H1 (cell line): Measurements from ENCODE around the gene CHD9. TPM values are rescaled to one million over a fixed set of nuclear protein-coding genes. Genes with fewer than 3 reads are reported as not detected.

ENCODE experiments used
- CTCF ChIA-PET: fragments of 300-600 bp; sonication (Branson Sonifier 250); formaldehyde crosslinking; loops from one replicate; lab custom pipeline; 2021; ENCODE audit not compliant: partially characterized antibody; lab: Charles Lee
- POLR2A ChIA-PET: fragments of 300-600 bp; sonication (Branson Sonifier 250); formaldehyde crosslinking; loops from one replicate; lab custom pipeline; 2021; ENCODE audit warnings: inconsistent platforms; ENCODE audit not compliant: partially characterized antibody; lab: Charles Lee
- DNase-seq, 2 experiments: peaks; one replicate each; pipeline versions ENCODE4 v3.0.0 to v3.0.0-alpha.2; 2010 to 2022; ENCODE audit warnings: low spot score in 2 of 2, low read depth in 1 of 2, mixed read lengths in 1 of 2
- FAIRE-seq: peaks from 2 replicates; lab custom pipeline; 2011; peaks lifted over from hg19 to GRCh38; lab: Jason Lieb, UNC
- H2AFZ ChIP-seq: 2 replicates; pipeline ENCODE4 v1.8.1; 2012; ENCODE audit warnings: low read length, inconsistent platforms
- H2AK5ac ChIP-seq: 2 replicates; pipeline ENCODE4 v1.6.1; 2013; ENCODE audit warnings: low read depth, low read length
- H2BK120ac ChIP-seq: replicated peaks from 2 replicates; pipeline ENCODE3; 2013; ENCODE audit warnings: low read depth, low read length, inconsistent platforms
- H2BK12ac ChIP-seq: 2 replicates; pipeline ENCODE4 v1.6.1; 2013; ENCODE audit warnings: low read depth, low read length
- H2BK15ac ChIP-seq: 2 replicates; pipeline ENCODE4 v1.6.1; 2013; ENCODE audit warnings: low read length
- H2BK20ac ChIP-seq: 2 replicates; pipeline ENCODE4 v1.6.1; 2013; ENCODE audit warnings: low read length
- H2BK5ac ChIP-seq: 2 replicates; pipeline ENCODE4 v1.6.1; 2013; ENCODE audit warnings: low read depth, low read length
- H3K14ac ChIP-seq: 2 replicates; pipeline ENCODE4 v1.6.1; 2013; ENCODE audit warnings: inconsistent platforms; ENCODE audit not compliant: insufficient read length
- H3K18ac ChIP-seq: 2 replicates; pipeline ENCODE4 v1.6.1; 2013; ENCODE audit warnings: low read length; ENCODE audit errors: extremely low read depth
- H3K23ac ChIP-seq: 2 replicates; pipeline ENCODE4 v1.6.1; 2013; ENCODE audit warnings: inconsistent platforms; ENCODE audit not compliant: insufficient read length
- H3K23me2 ChIP-seq: 2 replicates; pipeline ENCODE4 v1.6.1; 2013; ENCODE audit warnings: low read depth, low read length
- H3K27ac ChIP-seq: 2 replicates; pipeline ENCODE4 v1.6.1; 2011; ENCODE audit warnings: low read depth, low read length, inconsistent platforms
- H3K27me3 ChIP-seq, 4 experiments: replicated peaks in 1 of 4; 1 replicate in 1 of 4; 2 replicates in 3 of 4; pipeline versions ENCODE4 v1.6.1 to v1.8.1; 2011 to 2013; ENCODE audit warnings: low read length in 3 of 4, mild to moderate bottlenecking in 3 of 4, inconsistent platforms in 2 of 4, mixed read lengths in 2 of 4, moderate library complexity in 1 of 4; ENCODE audit not compliant: control insufficient read depth in 3 of 4, insufficient read depth in 3 of 4; ENCODE audit errors: extremely low read depth in 1 of 4
- H3K36me3 ChIP-seq, 4 experiments: 2 replicates each; pipeline versions ENCODE4 v1.6.1 to v1.8.1; 2011 to 2013; ENCODE audit warnings: mild to moderate bottlenecking in 4 of 4, low read length in 3 of 4, moderate library complexity in 2 of 4, control low read depth in 1 of 4, inconsistent platforms in 1 of 4; ENCODE audit not compliant: insufficient read depth in 4 of 4, control insufficient read depth in 2 of 4
- H3K4ac ChIP-seq: replicated peaks from 2 replicates; pipeline ENCODE3; 2013; ENCODE audit warnings: low read length, low read depth, mixed read lengths, inconsistent platforms; ENCODE audit not compliant: insufficient read length
- H3K4me1 ChIP-seq, 4 experiments: replicated peaks in 1 of 4; 1 replicate in 1 of 4; 2 replicates in 3 of 4; pipeline versions ENCODE4 v1.6.1 to v1.8.1; 2011 to 2013; ENCODE audit warnings: low read length in 3 of 4, inconsistent platforms in 2 of 4, mixed read lengths in 1 of 4; ENCODE audit not compliant: insufficient read depth in 4 of 4, control insufficient read depth in 3 of 4
- H3K4me2 ChIP-seq, 2 experiments: 2 replicates each; pipeline versions ENCODE4 v1.6.1 to v1.8.1; 2011 to 2013; ENCODE audit warnings: low read depth in 2 of 2, low read length in 2 of 2, control low read depth in 1 of 2, inconsistent platforms in 1 of 2, mild to moderate bottlenecking in 1 of 2; ENCODE audit not compliant: insufficient read depth in 1 of 2
- H3K4me3 ChIP-seq, 4 experiments: fragments of 200-600, 300-600 bp in 1 of 4; sonication (generic), shearing (Covaris generic), sonication (Bioruptor Twin) in 1 of 4; 2 replicates each; pipeline versions ENCODE4 v1.5.1 to v1.8.1; 2011 to 2016; ENCODE audit warnings: low read length in 4 of 4, low read depth in 3 of 4, control low read depth in 2 of 4, inconsistent platforms in 2 of 4, mild to moderate bottlenecking in 2 of 4, mixed read lengths in 1 of 4, moderate library complexity in 1 of 4; ENCODE audit not compliant: insufficient read depth in 2 of 4; ENCODE audit errors: extremely low read depth in 1 of 4
- H3K56ac ChIP-seq: replicated peaks from 2 replicates; pipeline ENCODE3; 2013; ENCODE audit warnings: low read depth, mild to moderate bottlenecking, mixed read lengths, low read length, inconsistent platforms; ENCODE audit not compliant: insufficient read length
- H3K79me1 ChIP-seq: 2 replicates; pipeline ENCODE4 v1.6.1; 2013; ENCODE audit warnings: low read depth, low read length, control low read depth
- H3K79me2 ChIP-seq, 2 experiments: 2 replicates each; pipeline versions ENCODE4 v1.6.1 to v1.8.1; 2012 to 2013; ENCODE audit warnings: low read length in 2 of 2, mild to moderate bottlenecking in 2 of 2, inconsistent platforms in 1 of 2; ENCODE audit not compliant: insufficient read depth in 2 of 2, control insufficient read depth in 1 of 2
- H3K9ac ChIP-seq, 4 experiments: replicated peaks in 1 of 4; 1 replicate in 1 of 4; 2 replicates in 3 of 4; pipeline versions ENCODE4 v1.6.1 to v1.8.1; 2011 to 2013; ENCODE audit warnings: low read depth in 3 of 4, low read length in 3 of 4, control low read depth in 2 of 4, mild to moderate bottlenecking in 2 of 4, moderate library complexity in 2 of 4, inconsistent platforms in 1 of 4; ENCODE audit errors: extremely low read depth in 1 of 4
- H3K9me3 ChIP-seq, 2 experiments: 2 replicates each; pipeline versions ENCODE4 v1.6.1 to v1.8.1; 2012 to 2013; ENCODE audit warnings: mild to moderate bottlenecking in 2 of 2, moderate library complexity in 2 of 2, control low read depth in 1 of 2, inconsistent platforms in 1 of 2, low read depth in 1 of 2, low read length in 1 of 2, mixed read lengths in 1 of 2; ENCODE audit not compliant: insufficient read depth in 2 of 2
- H4K20me1 ChIP-seq, 2 experiments: replicated peaks in 1 of 2; 2 replicates each; pipeline versions ENCODE3 to v1.8.1; 2011 to 2013; ENCODE audit warnings: inconsistent platforms in 2 of 2, low read length in 2 of 2, mild to moderate bottlenecking in 1 of 2; ENCODE audit not compliant: insufficient read depth in 2 of 2, control insufficient read depth in 1 of 2
- H4K5ac ChIP-seq: 2 replicates; pipeline ENCODE4 v1.6.1; 2013; ENCODE audit warnings: low read length, low read depth, mixed read lengths, inconsistent platforms; ENCODE audit not compliant: insufficient read length
- H4K8ac ChIP-seq: 2 replicates; pipeline ENCODE4 v1.8.0; 2013; ENCODE audit warnings: mild to moderate bottlenecking, moderate library complexity, low read length, inconsistent platforms; ENCODE audit not compliant: insufficient read depth; ENCODE audit errors: extremely low read depth
- H4K91ac ChIP-seq: replicated peaks from 2 replicates; pipeline ENCODE3; 2013; ENCODE audit warnings: low read length, mixed read lengths, inconsistent platforms; ENCODE audit not compliant: insufficient read length
- CBX8 ChIP-seq: fragments of 300-800, 300-1000 bp; sonication (generic); IDR thresholded peaks from 2 replicates; pipeline ENCODE4 v1.7.1; 2016; ENCODE audit warnings: low read depth, low read length, borderline replicate concordance
- CEBPB ChIP-seq: IDR thresholded peaks from 2 replicates; pipeline ENCODE4 v1.6.1; 2012; ENCODE audit warnings: low read depth, low read length
- RAD21 ChIP-seq, 2 experiments: IDR thresholded peaks in 1 of 2; conservative IDR thresholded peaks in 1 of 2; 2 replicates each; pipeline ENCODE4 v1.6.1; 2011; ENCODE audit warnings: low read depth in 2 of 2, low read length in 2 of 2, improper control_type of control experiment in 1 of 2, inconsistent platforms in 1 of 2, mild to moderate bottlenecking in 1 of 2, moderate library complexity in 1 of 2
- TEAD4 ChIP-seq: IDR thresholded peaks from 2 replicates; pipeline ENCODE4 v1.6.1; 2012; ENCODE audit warnings: low read depth, low read length, inconsistent platforms, mixed read lengths
- WGBS, 2 experiments: shearing (Covaris generic) in 1 of 2; methylation state at CpG; one replicate each; pipeline versions ENCODE4 v1.1.6 to v1.1.7; 2013 to 2015; ENCODE audit warnings: low lambda C conversion rate in 2 of 2, mixed read lengths in 2 of 2, inconsistent platforms in 1 of 2, low coverage in 1 of 2, missing lambda C conversion rate in 1 of 2; ENCODE audit not compliant: insufficient replicate concordance in 2 of 2, insufficient coverage in 1 of 2, insufficient read length in 1 of 2; ENCODE audit errors: extremely low coverage in 1 of 2, missing lambda C conversion rate in 1 of 2; 5-methylcytosine and 5-hydroxymethylcytosine counted together
- polyA plus RNA-seq, 7 experiments: library from polyadenylated mRNA; depleted of rRNA in 3 of 7; stranded (reverse) in 5 of 7; unstranded in 2 of 7; fragments of >200 nt in 5 of 7; fragments of 200-250 nt in 2 of 7; gene quantifications; 1 replicate in 5 of 7; 2 replicates in 1 of 7; 4 replicates in 1 of 7; pipeline versions ENCODE4 v1.2.1 to v1.2.3, GENCODE V29; 2011 to 2013; ENCODE audit warnings: missing spikeins in 2 of 7, mixed read lengths in 2 of 7
- total RNA-seq: library from RNA; stranded (reverse); fragmentation: NEBNext Ultra II Directional; extraction: Animal tissue kit (Norgen Biotek cat#: 25700); gene quantifications from 2 replicates; pipeline ENCODE4 v1.2.1, GENCODE V29; 2021
- TF ChIP-seq, protein P1 (sequence below), 3 experiments: IDR thresholded peaks; 1 replicate in 2 of 3; 2 replicates in 1 of 3; pipeline versions ENCODE4 v1.5.1 to v1.6.1; 2011; ENCODE audit warnings: low read length in 3 of 3, mild to moderate bottlenecking in 3 of 3, inconsistent platforms in 2 of 3, low read depth in 1 of 3, moderate library complexity in 1 of 3; ENCODE audit not compliant: insufficient read depth in 1 of 3; ENCODE audit errors: control extremely low read depth in 1 of 3

Gene CHD9
- total and polyA plus RNA-seq, 2 of the 8 experiments (the other 6 are each of a cell fraction or from before 2014, with no cell fraction given) = 9.9 to 32.4 TPM

DNA sequence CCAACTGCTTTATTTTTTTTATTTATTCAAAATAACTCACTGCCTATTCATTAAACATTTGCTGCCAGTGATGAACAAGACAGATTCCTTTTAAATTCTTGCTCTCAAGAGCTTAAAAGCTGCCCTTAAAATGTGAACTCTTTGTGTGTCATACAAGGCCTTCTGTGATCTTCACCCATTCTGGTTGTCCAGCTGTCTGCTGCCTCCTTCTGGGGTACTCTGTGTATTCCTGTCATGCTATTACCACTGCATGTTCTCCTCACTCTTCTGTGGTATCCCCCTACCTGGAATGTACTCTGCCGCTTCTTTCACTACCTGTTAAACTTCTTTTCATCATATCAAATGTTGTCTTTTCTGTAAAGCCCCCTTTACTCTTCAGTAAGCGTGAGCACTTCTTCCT, 165.8 kb downstream of the CHD9 start:
- no peak overlapping the region for H3K18ac ChIP-seq
- H3K9ac ChIP-seq = no peak overlapping the region
- ChIA-PET CTCF (interaction anchor here (1.2 to 1.6 kb wide), 7 partner anchors 10 to 166 kb away, joined by 3 to 5 read pairs (median 3); partner anchors contain the start of gene CHD9), POLR2A (no interaction called here)
- H4K5ac ChIP-seq = no peak overlapping the region
- H3K27ac ChIP-seq = no peak overlapping the region
- no peak overlapping the region for H2AFZ ChIP-seq
- H2BK120ac ChIP-seq = no peak overlapping the region
- no peak overlapping the region for H3K56ac ChIP-seq
- WGBS, 2 experiments = 93% methylated on average over 2 of the region's 2 CpGs; no CpG with 5 or more reads in 1 of the 2 experiments
- H3K4me2 ChIP-seq = no peak overlapping the region
- no peak overlapping the region for H3K14ac ChIP-seq
- peaks cover 0 to 3% of the 10 kb centered on the region in 2 experiments for H4K20me1 ChIP-seq
- H3K4ac ChIP-seq = no peak overlapping the region
- no peak overlapping the region for H2BK12ac ChIP-seq
- no peaks in the 10 kb centered on the region for H3K4me1 ChIP-seq
- no peak overlapping the region for H4K8ac ChIP-seq
- FAIRE-seq = no peak
- H3K27me3 ChIP-seq = no peaks in the 10 kb centered on the region
- peaks cover 0 to 72% of the 10 kb centered on the region in 2 experiments; a peak in 2 of 4 replicates for H3K79me2 ChIP-seq
- no peak overlapping the region for H2AK5ac ChIP-seq
- no peaks in the 10 kb centered on the region for H3K79me1 ChIP-seq
- no peak overlapping the region for H2BK15ac ChIP-seq
- H3K23me2 ChIP-seq = no peaks in the 10 kb centered on the region
- TF ChIP-seq CBX8 (no peak), CEBPB (no peak), TEAD4 (no peak), RAD21 (IDR thresholded peaks at IDR 0.05 in 1 of 2, conservative IDR thresholded peaks at IDR 0.05 in 1 of 2; ENCODE audit: low read depth in 2 of 2, low read length in 2 of 2) (peak; percentile 47 to 63)
- TF ChIP-seq, protein P1, sequence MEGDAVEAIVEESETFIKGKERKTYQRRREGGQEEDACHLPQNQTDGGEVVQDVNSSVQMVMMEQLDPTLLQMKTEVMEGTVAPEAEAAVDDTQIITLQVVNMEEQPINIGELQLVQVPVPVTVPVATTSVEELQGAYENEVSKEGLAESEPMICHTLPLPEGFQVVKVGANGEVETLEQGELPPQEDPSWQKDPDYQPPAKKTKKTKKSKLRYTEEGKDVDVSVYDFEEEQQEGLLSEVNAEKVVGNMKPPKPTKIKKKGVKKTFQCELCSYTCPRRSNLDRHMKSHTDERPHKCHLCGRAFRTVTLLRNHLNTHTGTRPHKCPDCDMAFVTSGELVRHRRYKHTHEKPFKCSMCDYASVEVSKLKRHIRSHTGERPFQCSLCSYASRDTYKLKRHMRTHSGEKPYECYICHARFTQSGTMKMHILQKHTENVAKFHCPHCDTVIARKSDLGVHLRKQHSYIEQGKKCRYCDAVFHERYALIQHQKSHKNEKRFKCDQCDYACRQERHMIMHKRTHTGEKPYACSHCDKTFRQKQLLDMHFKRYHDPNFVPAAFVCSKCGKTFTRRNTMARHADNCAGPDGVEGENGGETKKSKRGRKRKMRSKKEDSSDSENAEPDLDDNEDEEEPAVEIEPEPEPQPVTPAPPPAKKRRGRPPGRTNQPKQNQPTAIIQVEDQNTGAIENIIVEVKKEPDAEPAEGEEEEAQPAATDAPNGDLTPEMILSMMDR (IDR thresholded peaks at IDR 0.05; ENCODE audit: control extremely low read depth in 1 of 3, insufficient read depth in 1 of 3, low read depth in 1 of 3, low read length in 3 of 3) = peak in 2 of 3 experiments; percentile 27 to 53; a peak in 2 of 4 replicates
- TF ChIP-seq, all 59 proteins: peak for 2
- Histone ChIP-seq H3K9me3 (no peaks in the 10 kb centered on the region), H3K36me3 (peaks cover 0 to 29% (median 2%) of the 10 kb centered on the region in 4 experiments; a peak in 4 of 8 replicates), H3K23ac (no peak overlapping the region), H3K4me3 (no peak overlapping the region), H2BK5ac (no peak overlapping the region), H4K91ac (no peak overlapping the region), H2BK20ac (no peak overlapping the region)
- no peak for DNase-seq
